ENCODE results near the gene DTD2. TPM values are rescaled to one million over a fixed set of nuclear protein-coding genes. Genes with fewer than 3 reads are reported as not detected.

The DTD2 gene
- total and polyA plus RNA-seq, 2 of the 8 experiments (the other 6 are each of a cell fraction or from before 2014, with no cell fraction given): 12.0 to 19.5 TPM

GRCh38 chr14:31400031-31400638, 57.2 kb downstream of the DTD2 start (continued):
- TF ChIP-seq CHD7 (IDR thresholded peaks at IDR 0.05; ENCODE audit: insufficient replicate concordance, low read length) (no peak), EZH2 (IDR thresholded peaks at IDR 0.05; ENCODE audit: low read depth, low read length, severe bottlenecking) (no peak), EP300 (IDR thresholded peaks at IDR 0.05; ENCODE audit: borderline replicate concordance in 1 of 2, low read depth in 2 of 2, low read length in 2 of 2) (no peak), CHD2 (IDR thresholded peaks at IDR 0.05; ENCODE audit: low read length) (no peak), RBBP5 (IDR thresholded peaks at IDR 0.05; ENCODE audit: borderline replicate concordance, low read depth, low read length) (no peak), HDAC2 (IDR thresholded peaks at IDR 0.05; ENCODE audit: borderline replicate concordance in 1 of 2, low read depth in 2 of 2, low read length in 2 of 2) (no peak), ASH2L (IDR thresholded peaks at IDR 0.05; ENCODE audit: low read length) (no peak), YY1 (IDR thresholded peaks at IDR 0.05; ENCODE audit: low read depth, low read length) (no peak), RFX5 (IDR thresholded peaks at IDR 0.05; ENCODE audit: borderline replicate concordance, low read depth, low read length) (no peak), JUN (IDR thresholded peaks at IDR 0.05; ENCODE audit: low read depth, low read length) (no peak)
